Upper lobe of left lung (tissue), 6 donors: ENCODE results near the gene HPN. TPM values are rescaled to one million over a fixed set of nuclear protein-coding genes. Genes with fewer than 3 reads are reported as not detected.
"Not testable (repeated sequence)": the region's sequence is repeated elsewhere in the genome, so short reads cannot be mapped to it uniquely, and the experiment has no call there.

Experiments used
- ATAC-seq, 2 donors: fragments of 200-7000 bp; cut with Tn5 transposase; one replicate each; pipeline ENCODE4 v1.9.1; 2022; ENCODE audit warnings: mild to moderate bottlenecking in 2 of 2, moderate library complexity in 2 of 2; ENCODE audit not compliant: low FRiP score in 2 of 2
- DNase-seq, 2 donors: peaks; one replicate each; pipeline ENCODE4 v3.0.0-alpha.2; 2019 to 2020
- H3K27ac ChIP-seq, 4 donors: fragments of 200-600 bp; sonication (generic); one replicate each; pipeline ENCODE4 v1.5.1; 2016 to 2019
- H3K27me3 ChIP-seq, 4 donors: fragments of 200-600 bp; sonication (generic); one replicate each; pipeline ENCODE4 v1.5.1; 2017 to 2019
- H3K36me3 ChIP-seq, 4 donors: fragments of 200-600 bp; sonication (generic); one replicate each; pipeline ENCODE4 v1.5.1; 2016 to 2019
- H3K4me1 ChIP-seq, 4 donors: fragments of 200-600 bp; sonication (generic); one replicate each; pipeline ENCODE4 v1.5.1; 2018 to 2019
- H3K4me3 ChIP-seq, 4 donors: fragments of 200-600 bp; sonication (generic); one replicate each; pipeline ENCODE4 v1.5.1; 2017 to 2019; ENCODE audit warnings: mild to moderate bottlenecking in 2 of 4, moderate library complexity in 1 of 4
- H3K9me3 ChIP-seq, 4 donors: fragments of 200-600 bp; sonication (generic); one replicate each; pipeline ENCODE4 v1.5.1; 2018 to 2019
- CTCF ChIP-seq, 6 experiments: fragments of 450-650 bp in 4 of 6; fragments of 200-600 bp in 2 of 6; sonication (generic) in 2 of 6; IDR thresholded peaks; one replicate each; pipeline ENCODE4 v1.5.1; 2016 to 2019; ENCODE audit warnings: antibody characterized with exemption in 6 of 6
- EP300 ChIP-seq, 4 donors: sonication (generic); formaldehyde crosslinking; IDR thresholded peaks; one replicate each; pipeline ENCODE4 v1.5.1; 2017; ENCODE audit warnings: antibody characterized with exemption in 4 of 4, control low read depth in 2 of 4
- POLR2A ChIP-seq, 4 donors: fragments of 450-650 bp; IDR thresholded peaks; one replicate each; pipeline ENCODE4 v1.5.1; 2016 to 2017; ENCODE audit warnings: antibody characterized with exemption in 4 of 4, mild to moderate bottlenecking in 2 of 4
- POLR2AphosphoS5 ChIP-seq, 2 donors: sonication (generic); formaldehyde crosslinking; IDR thresholded peaks; one replicate each; pipeline ENCODE4 v1.5.1; 2017; ENCODE audit warnings: antibody characterized with exemption in 2 of 2
- WGBS, 2 donors: methylation state at CpG; one replicate each; pipeline ENCODE4 v1.1.5; 2017 to 2018; 5-methylcytosine and 5-hydroxymethylcytosine counted together
- total RNA-seq, 6 donors: library from RNA; depleted of rRNA in 4 of 6; stranded (reverse); fragments of >200 nt in 4 of 6; gene quantifications; one replicate each; pipeline versions ENCODE4 v1.1.0 to v1.2.1, GENCODE V29; 2016 to 2021
- donor health status: DM: no; HTN: no; CAD: no; lungs with moderate emphysema.
- donor health status: DM: no; HTN: yes; CAD: no; lungs with severe emphysema.

Gene HPN
- total RNA-seq, 6 donors from 2014 or later: 15.9 to 54.5 (median 41.1) TPM

GRCh38 chr19:35000647-35001501, 40.6 kb upstream of the HPN start:
- Histone ChIP-seq H3K36me3 (peaks cover 0 to 18% (median 0%) of the 10 kb centered on the region in 4 donors), H3K4me3 (peak overlapping the region; percentile 87 to 96 (median 95)), H3K4me1 (peaks cover 76 to 87% (median 80%) of the 10 kb centered on the region in 4 donors), H3K9me3 (no peaks in the 10 kb centered on the region), H3K27me3 (no peaks in the 10 kb centered on the region), H3K27ac (peak overlapping the region; percentile 97 to 99 (median 99))
- 1 to 3% methylated on average over 9 to 21 of the region's 46 CpGs for WGBS, 2 donors
- ATAC-seq (peak; percentile 3 to 10), DNase-seq (peak in 1 of 2 donors; percentile 87)
- TF ChIP-seq POLR2AphosphoS5 (IDR thresholded peaks at IDR 0.05) (peak; percentile 25 to 75), EP300 (IDR thresholded peaks at IDR 0.05) (peak in 2 of 4 donors; percentile 15 to 29), POLR2A (IDR thresholded peaks at IDR 0.05) (peak in 2 of 4 donors; percentile 19 to 35), CTCF (IDR thresholded peaks at IDR 0.05) (no peak)

- Histone ChIP-seq H3K36me3 (peaks cover 0 to 21% (median 0%) of the 10 kb centered on the region in 4 donors), H3K4me1 (peaks cover 80 to 86% (median 84%) of the 10 kb centered on the region in 4 donors), H3K27ac (peak overlapping the region; percentile 97 to 99 (median 99)), H3K4me3 (peak overlapping the region in 3 of 4 donors; percentile 87 to 95 (median 95)), H3K9me3 (no peaks in the 10 kb centered on the region), H3K27me3 (no peaks in the 10 kb centered on the region)
- 80 to 88% methylated on average over 11 of the region's 11 CpGs for WGBS, 2 donors
- TF ChIP-seq POLR2AphosphoS5 (IDR thresholded peaks at IDR 0.05): no peak
- no peak for TF ChIP-seq CTCF (IDR thresholded peaks at IDR 0.05)
- no peak for TF ChIP-seq EP300 (IDR thresholded peaks at IDR 0.05)
- no peak for TF ChIP-seq POLR2A (IDR thresholded peaks at IDR 0.05)
- DNase-seq (no peak), ATAC-seq (no peak)
These were observed 39.4 kb upstream of the HPN start for GRCh38 chr19:35002037-35002535.

- Histone ChIP-seq H3K36me3 (peaks cover 5 to 31% (median 9%) of the 10 kb centered on the region in 4 donors), H3K27me3 (no peaks in the 10 kb centered on the region), H3K4me3 (peak overlapping the region in 1 of 4 donors; percentile 7), H3K27ac (peak overlapping the region; percentile 79 to 99 (median 85)), H3K4me1 (peaks cover 75 to 89% (median 82%) of the 10 kb centered on the region in 4 donors), H3K9me3 (no peaks in the 10 kb centered on the region)
- ATAC-seq: no peak
- no peak for DNase-seq
- TF ChIP-seq POLR2AphosphoS5 (IDR thresholded peaks at IDR 0.05): no peak
- 77 to 83% methylated on average over 13 to 18 of the region's 18 CpGs for WGBS, 2 donors
These were observed 36.8 kb upstream of the HPN start for GRCh38 chr19:35004517-35005255.

- H3K9me3 ChIP-seq: no peaks in the 10 kb centered on the region
- peak overlapping the region in 1 of 4 donors; percentile 7 for H3K4me3 ChIP-seq
- H3K4me1 ChIP-seq: peaks cover 75 to 94% (median 87%) of the 10 kb centered on the region in 4 donors
- H3K27ac ChIP-seq: peak overlapping the region; percentile 79 to 99 (median 85)
- WGBS, 2 donors: 72 to 74% methylated on average over 11 of the region's 11 CpGs
- no peak for DNase-seq
- TF ChIP-seq POLR2A (IDR thresholded peaks at IDR 0.05) (no peak), EP300 (IDR thresholded peaks at IDR 0.05) (no peak), POLR2AphosphoS5 (IDR thresholded peaks at IDR 0.05) (no peak), CTCF (IDR thresholded peaks at IDR 0.05) (no peak)
- no peak for ATAC-seq
- peaks cover 10 to 38% (median 16%) of the 10 kb centered on the region in 4 donors for H3K36me3 ChIP-seq
- H3K27me3 ChIP-seq: no peaks in the 10 kb centered on the region
These were observed 36.1 kb upstream of the HPN start for GRCh38 chr19:35005256-35005977.

DNA sequence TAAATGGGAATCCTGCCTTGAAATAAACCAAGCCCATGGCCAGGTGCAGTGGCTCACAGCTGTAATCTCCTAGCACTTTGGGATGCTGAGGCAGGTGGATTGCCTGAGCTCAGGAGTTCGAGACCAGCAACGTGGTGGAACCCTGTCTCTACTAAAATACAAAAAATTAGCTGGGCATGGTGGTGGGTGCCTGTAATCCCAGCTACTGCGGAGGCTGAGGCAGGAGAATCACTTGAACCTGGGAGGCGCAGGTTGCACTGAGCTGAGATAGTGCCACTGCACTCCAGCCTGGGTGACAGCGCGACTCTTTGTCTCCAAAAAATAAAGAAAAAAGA, 35.5 kb upstream of the HPN start:
- H3K27ac ChIP-seq: peak overlapping the region; percentile 79 to 99 (median 85)
- WGBS, 2 donors: 67 to 79% methylated on average over 5 to 6 of the region's 6 CpGs
- not testable (repeated sequence) for ATAC-seq, H3K9me3 ChIP-seq, H3K27me3 ChIP-seq, DNase-seq, H3K4me3 ChIP-seq
- peaks cover 75 to 99% (median 89%) of the 10 kb centered on the region in 4 donors for H3K4me1 ChIP-seq
- H3K36me3 ChIP-seq: peaks cover 11 to 44% (median 20%) of the 10 kb centered on the region in 4 donors
